Upper lobe of left lung (tissue), 4 donors: ENCODE data around the gene PRKCE.

Experiments
- POLR2AphosphoS5 ChIP-seq, 2 donors: sonication (generic); formaldehyde crosslinking; IDR thresholded peaks; one replicate each; pipeline ENCODE4 v1.5.1; 2017; ENCODE audit warnings: antibody characterized with exemption in 2 of 2
- TF ChIP-seq, protein P1 (sequence below), 6 experiments: fragments of 450-650 bp in 4 of 6; fragments of 200-600 bp in 2 of 6; sonication (generic) in 2 of 6; IDR thresholded peaks; one replicate each; pipeline ENCODE4 v1.5.1; 2016 to 2019; ENCODE audit warnings: antibody characterized with exemption in 6 of 6

DNA sequence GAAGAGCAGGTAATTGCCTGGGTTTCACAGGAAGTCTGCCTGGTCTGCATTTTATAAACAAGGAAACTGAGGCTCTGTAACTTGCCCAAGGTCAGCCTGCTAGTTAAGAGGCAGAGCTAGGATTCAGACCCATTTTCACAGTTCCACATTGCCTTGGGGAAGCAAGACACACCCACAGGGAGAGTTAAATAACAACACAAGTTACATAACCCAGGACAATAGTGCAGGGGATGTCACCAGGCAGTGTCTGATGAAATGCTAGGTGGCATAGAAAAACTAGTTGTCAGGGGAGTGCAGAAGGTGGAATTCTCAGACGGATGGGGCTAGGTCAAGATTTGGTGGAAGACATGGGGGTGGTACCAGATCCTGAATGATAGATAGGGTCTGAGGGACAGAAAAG lies 69.7 kb downstream of the PRKCE start:
- TF ChIP-seq, protein P1, sequence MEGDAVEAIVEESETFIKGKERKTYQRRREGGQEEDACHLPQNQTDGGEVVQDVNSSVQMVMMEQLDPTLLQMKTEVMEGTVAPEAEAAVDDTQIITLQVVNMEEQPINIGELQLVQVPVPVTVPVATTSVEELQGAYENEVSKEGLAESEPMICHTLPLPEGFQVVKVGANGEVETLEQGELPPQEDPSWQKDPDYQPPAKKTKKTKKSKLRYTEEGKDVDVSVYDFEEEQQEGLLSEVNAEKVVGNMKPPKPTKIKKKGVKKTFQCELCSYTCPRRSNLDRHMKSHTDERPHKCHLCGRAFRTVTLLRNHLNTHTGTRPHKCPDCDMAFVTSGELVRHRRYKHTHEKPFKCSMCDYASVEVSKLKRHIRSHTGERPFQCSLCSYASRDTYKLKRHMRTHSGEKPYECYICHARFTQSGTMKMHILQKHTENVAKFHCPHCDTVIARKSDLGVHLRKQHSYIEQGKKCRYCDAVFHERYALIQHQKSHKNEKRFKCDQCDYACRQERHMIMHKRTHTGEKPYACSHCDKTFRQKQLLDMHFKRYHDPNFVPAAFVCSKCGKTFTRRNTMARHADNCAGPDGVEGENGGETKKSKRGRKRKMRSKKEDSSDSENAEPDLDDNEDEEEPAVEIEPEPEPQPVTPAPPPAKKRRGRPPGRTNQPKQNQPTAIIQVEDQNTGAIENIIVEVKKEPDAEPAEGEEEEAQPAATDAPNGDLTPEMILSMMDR (IDR thresholded peaks at IDR 0.05), result no peak
- no peak for TF ChIP-seq POLR2AphosphoS5 (IDR thresholded peaks at IDR 0.05)
